ENCODE measurements around the gene HIC1.

Gene HIC1

DNA sequence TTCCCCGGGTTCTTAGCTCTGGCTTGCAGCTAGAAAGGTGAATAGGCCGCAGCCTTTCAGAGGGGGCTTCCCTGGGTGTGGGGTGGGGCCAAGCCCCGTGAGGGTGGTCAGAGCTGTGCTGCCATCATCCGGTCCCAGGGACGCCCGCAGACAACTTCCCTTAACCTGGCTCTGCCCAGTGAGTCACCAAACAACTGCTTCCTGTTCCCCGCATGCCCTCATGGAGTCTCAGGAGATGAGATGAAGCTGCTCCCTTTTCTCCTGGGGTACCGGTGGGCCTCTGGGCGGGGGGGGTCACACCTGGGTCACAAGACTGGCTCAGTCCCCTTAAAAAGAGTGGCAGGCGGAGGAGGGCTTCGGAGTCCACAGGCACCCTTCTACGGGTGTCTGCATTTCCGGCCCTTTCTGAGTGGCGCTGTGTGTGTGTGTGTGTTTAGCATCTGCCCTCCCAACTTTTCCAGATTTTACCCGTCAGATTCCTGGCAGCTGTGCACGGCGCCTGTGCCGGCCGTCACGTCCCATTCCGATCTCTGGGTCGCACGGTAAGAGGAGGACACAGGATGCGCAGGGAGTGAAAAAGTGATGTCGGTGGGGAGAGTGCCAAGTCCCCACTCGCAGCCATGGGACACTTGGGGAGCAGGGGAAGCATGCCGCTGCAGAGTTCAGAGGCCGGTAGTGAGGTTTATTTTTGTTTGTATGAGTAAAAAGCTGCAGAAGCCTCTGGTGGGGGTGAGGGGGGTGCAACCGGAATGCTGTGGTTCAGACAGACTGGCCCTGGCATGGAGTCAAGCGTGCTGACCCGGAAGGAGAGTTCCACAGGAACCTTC lies 16.8 kb downstream of the HIC1 start:
- no peak overlapping the region for H4K8ac ChIP-seq (ENCODE audit: low read length)
- H3K4me2 ChIP-seq (ENCODE audit: low read length, poor library complexity, severe bottlenecking), result no peak overlapping the region

DNA sequence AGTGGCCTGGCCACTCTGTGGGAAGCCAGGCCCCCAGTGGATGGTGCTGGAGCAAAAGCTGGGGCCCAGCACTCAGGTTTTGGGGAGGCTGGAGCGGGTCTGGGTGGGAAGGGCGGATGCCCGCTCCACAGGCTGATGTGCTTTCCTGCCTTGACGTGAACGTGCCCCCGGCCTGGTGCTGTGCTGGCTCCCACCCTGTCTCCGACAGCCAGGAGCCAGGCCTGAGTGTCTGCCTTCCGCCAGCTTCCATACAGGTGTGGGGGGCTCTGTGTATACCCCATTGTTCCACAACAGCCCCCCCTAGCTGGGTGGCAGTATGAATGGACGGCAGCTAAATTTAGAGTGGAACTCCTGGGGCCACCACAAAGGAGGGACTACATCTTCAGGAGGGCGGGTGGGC lies 20.0 kb downstream of the HIC1 start:
- Histone ChIP-seq H3K9ac (ENCODE audit: low read length) (no peak overlapping the region), H3K4me1 (ENCODE audit: control insufficient read depth, insufficient read depth, low read depth, low read length) (peaks cover 29% of the 10 kb centered on the region), H2AFZ (ENCODE audit: low read depth, low read length) (no peak overlapping the region), H3K14ac (ENCODE audit: low read length in 2 of 2) (no peak overlapping the region), H2BK5ac (ENCODE audit: low read depth, low read length, poor library complexity, severe bottlenecking) (no peak overlapping the region), H2AK5ac (ENCODE audit: low read length, severe bottlenecking) (no peak overlapping the region), H2BK120ac (ENCODE audit: low read depth, low read length) (no peak overlapping the region), H4K8ac (ENCODE audit: low read length) (peak overlapping the region; percentile 85), H3K9me3 (ENCODE audit: control insufficient read depth, low read length) (no peaks in the 10 kb centered on the region), H3K27me3 (ENCODE audit: control insufficient read depth in 1 of 2, insufficient read depth in 1 of 2, low read length in 2 of 2) (no peaks in the 10 kb centered on the region), H3K4ac (ENCODE audit: low read depth in 1 of 2, low read length in 2 of 2) (no peak overlapping the region), H3K36me3 (ENCODE audit: control insufficient read depth in 1 of 2, insufficient read depth in 2 of 2, low read depth in 1 of 2, low read length in 2 of 2) (peaks cover 53 to 66% of the 10 kb centered on the region in 2 experiments), H3K4me2 (ENCODE audit: low read length, poor library complexity, severe bottlenecking) (no peak overlapping the region), H2BK15ac (ENCODE audit: low read depth, poor library complexity, severe bottlenecking) (no peak overlapping the region), H3K23ac (ENCODE audit: low read length in 2 of 2) (peak overlapping the region in 1 of 2 experiments; percentile 23), H3K4me3 (ENCODE audit: insufficient read depth in 1 of 2, low read depth in 1 of 2, low read length in 2 of 2) (no peak overlapping the region), H4K91ac (ENCODE audit: low read length) (peak overlapping the region; percentile 73), H2BK12ac (ENCODE audit: low read length in 2 of 2) (peak overlapping the region; percentile 79 to 80), H3K18ac (ENCODE audit: low read depth in 1 of 2, low read length in 2 of 2) (peak overlapping the region in 1 of 2 experiments; percentile 79), H3K79me1 (replicated peaks; ENCODE audit: low read length, poor library complexity, severe bottlenecking) (peaks cover 11% of the 10 kb centered on the region), H3K27ac (ENCODE audit: low read length, poor library complexity, severe bottlenecking) (no peak overlapping the region)
- 87% methylated on average over 10 of the region's 10 CpGs for WGBS
- no peak for DNase-seq

More for the DNA sequence above, 16.8 kb downstream of the HIC1 start:
- no peak overlapping the region for H3K23ac ChIP-seq (ENCODE audit: low read length in 2 of 2)
- H3K4me1 ChIP-seq (ENCODE audit: control insufficient read depth, insufficient read depth, low read depth, low read length), result peaks cover 52% of the 10 kb centered on the region
- H3K9me3 ChIP-seq (ENCODE audit: control insufficient read depth, low read length), result no peaks in the 10 kb centered on the region
- H2AFZ ChIP-seq (ENCODE audit: low read depth, low read length), result no peak overlapping the region
- H3K9ac ChIP-seq (ENCODE audit: low read length), result no peak overlapping the region
- 52% methylated on average over 30 of the region's 31 CpGs for WGBS
- no peak overlapping the region for H2BK5ac ChIP-seq (ENCODE audit: low read depth, low read length, poor library complexity, severe bottlenecking)
- peaks cover 40 to 50% of the 10 kb centered on the region in 2 experiments for H3K36me3 ChIP-seq (ENCODE audit: control insufficient read depth in 1 of 2, insufficient read depth in 2 of 2, low read depth in 1 of 2, low read length in 2 of 2)
- H3K18ac ChIP-seq (ENCODE audit: low read depth in 1 of 2, low read length in 2 of 2), result peak overlapping the region; percentile 48 to 86
- peak overlapping the region; percentile 65 for H2BK15ac ChIP-seq (ENCODE audit: low read depth, poor library complexity, severe bottlenecking)
- H3K4me3 ChIP-seq (ENCODE audit: insufficient read depth in 1 of 2, low read depth in 1 of 2, low read length in 2 of 2), result no peak overlapping the region
- H3K27me3 ChIP-seq (ENCODE audit: control insufficient read depth in 1 of 2, insufficient read depth in 1 of 2, low read length in 2 of 2), result no peaks in the 10 kb centered on the region
- peak overlapping the region; percentile 16 for H2AK5ac ChIP-seq (ENCODE audit: low read length, severe bottlenecking)
- H2BK12ac ChIP-seq (ENCODE audit: low read length in 2 of 2), result peak overlapping the region; percentile 34 to 86
- H3K27ac ChIP-seq (ENCODE audit: low read length, poor library complexity, severe bottlenecking), result peak overlapping the region; percentile 68
- peak overlapping the region; percentile 94 for H4K91ac ChIP-seq (ENCODE audit: low read length)
- H2BK120ac ChIP-seq (ENCODE audit: low read depth, low read length), result peak overlapping the region; percentile 3
- H3K79me1 ChIP-seq (replicated peaks; ENCODE audit: low read length, poor library complexity, severe bottlenecking), result peaks cover 11% of the 10 kb centered on the region
- peak; percentile 88 for DNase-seq
- H3K14ac ChIP-seq (ENCODE audit: low read length in 2 of 2), result no peak overlapping the region
- H3K4ac ChIP-seq (ENCODE audit: low read depth in 1 of 2, low read length in 2 of 2), result peak overlapping the region; percentile 16 to 75

DNA sequence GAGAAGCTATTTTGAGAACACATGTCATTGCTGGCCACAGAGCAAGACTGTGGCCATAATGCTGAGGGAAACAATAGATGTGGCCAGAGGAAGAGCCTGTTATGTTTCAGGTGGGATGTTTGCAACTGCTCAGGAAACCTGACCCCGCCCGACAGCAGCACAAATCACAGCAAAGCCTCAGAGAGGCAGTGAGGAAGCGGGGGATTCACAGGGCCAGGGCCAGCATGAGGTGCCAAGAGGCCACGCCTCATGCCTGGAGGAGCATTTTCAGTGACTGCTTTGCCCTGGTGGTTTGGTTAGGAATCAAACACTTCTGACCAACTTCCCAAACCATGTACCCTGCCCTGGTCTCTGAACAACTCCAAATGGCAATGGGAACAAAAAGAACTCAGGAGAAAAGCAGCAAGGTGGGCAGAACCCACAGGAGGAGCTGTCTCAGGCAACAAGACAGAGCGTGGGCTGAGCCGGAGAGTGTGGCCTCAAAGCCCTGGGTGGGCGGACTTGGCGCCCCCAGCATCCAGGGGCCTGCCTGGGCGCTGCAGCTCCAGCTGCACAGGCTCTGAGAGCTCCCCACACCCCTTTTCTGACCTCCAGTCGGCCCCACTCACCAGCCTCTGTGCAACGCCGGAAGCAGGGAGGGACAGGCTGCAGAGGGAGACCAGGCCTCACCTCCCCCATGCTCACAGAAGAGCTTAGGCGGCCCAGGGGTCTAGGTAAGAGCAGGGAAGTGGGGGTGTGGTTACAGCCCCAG lies 20.6 kb downstream of the HIC1 start:
- peak; percentile 46 for DNase-seq
- Histone ChIP-seq H2BK12ac (ENCODE audit: low read length in 2 of 2) (peak overlapping the region; percentile 70 to 80), H3K4me1 (ENCODE audit: control insufficient read depth, insufficient read depth, low read depth, low read length) (peaks cover 25% of the 10 kb centered on the region), H2AK5ac (ENCODE audit: low read length, severe bottlenecking) (peak overlapping the region; percentile 27), H4K8ac (ENCODE audit: low read length) (peak overlapping the region; percentile 45), H3K23ac (ENCODE audit: low read length in 2 of 2) (no peak overlapping the region), H2BK5ac (ENCODE audit: low read depth, low read length, poor library complexity, severe bottlenecking) (no peak overlapping the region), H3K79me1 (replicated peaks; ENCODE audit: low read length, poor library complexity, severe bottlenecking) (peaks cover 7% of the 10 kb centered on the region), H3K36me3 (ENCODE audit: control insufficient read depth in 1 of 2, insufficient read depth in 2 of 2, low read depth in 1 of 2, low read length in 2 of 2) (peaks cover 49 to 65% of the 10 kb centered on the region in 2 experiments), H3K4me3 (ENCODE audit: insufficient read depth in 1 of 2, low read depth in 1 of 2, low read length in 2 of 2) (no peak overlapping the region), H3K4ac (ENCODE audit: low read depth in 1 of 2, low read length in 2 of 2) (peak overlapping the region in 1 of 2 experiments; percentile 4), H2BK15ac (ENCODE audit: low read depth, poor library complexity, severe bottlenecking) (no peak overlapping the region), H3K14ac (ENCODE audit: low read length in 2 of 2) (no peak overlapping the region), H3K4me2 (ENCODE audit: low read length, poor library complexity, severe bottlenecking) (no peak overlapping the region), H3K9ac (ENCODE audit: low read length) (peak overlapping the region; percentile 36), H2BK120ac (ENCODE audit: low read depth, low read length) (no peak overlapping the region), H3K27ac (ENCODE audit: low read length, poor library complexity, severe bottlenecking) (no peak overlapping the region), H3K18ac (ENCODE audit: low read depth in 1 of 2, low read length in 2 of 2) (peak overlapping the region; percentile 23 to 28), H2AFZ (ENCODE audit: low read depth, low read length) (no peak overlapping the region), H3K27me3 (ENCODE audit: control insufficient read depth in 1 of 2, insufficient read depth in 1 of 2, low read length in 2 of 2) (no peaks in the 10 kb centered on the region), H4K91ac (ENCODE audit: low read length) (peak overlapping the region; percentile 85), H3K9me3 (ENCODE audit: control insufficient read depth, low read length) (no peaks in the 10 kb centered on the region)
- 82% methylated on average over 10 of the region's 13 CpGs for WGBS

All from mesenchymal stem cell (in vitro differentiated cells and primary cell).